ENCODE results near the gene INCA1. TPM values are rescaled to one million over a fixed set of nuclear protein-coding genes. Genes with fewer than 3 reads are reported as not detected.

INCA1 gene
- total and polyA plus RNA-seq, 2 of the 13 experiments (the other 11 are each of a cell fraction or from before 2014, with no cell fraction given), result 0.93 to 2.6 TPM

GRCh38 chr17:4986951-4987766 is 10.2 kb downstream of the INCA1 start, which contains the start of gene CAMTA2 (continued):
- no peak for TF ChIP-seq CEBPZ (IDR thresholded peaks at IDR 0.05; ENCODE audit: low read length)
- TF ChIP-seq IKZF4 (CRISPR knock-in tag; IDR thresholded peaks at IDR 0.05; ENCODE audit: borderline replicate concordance, low read depth, not compliant biosample characterization), result peak; percentile 17
- TF ChIP-seq ZNF101 (CRISPR knock-in tag; IDR thresholded peaks at IDR 0.05; ENCODE audit: borderline replicate concordance, low read depth), result no peak
- peak; percentile 63 for TF ChIP-seq ZBTB14 (CRISPR knock-in tag; IDR thresholded peaks at IDR 0.05)
- TF ChIP-seq ZSCAN5A (CRISPR knock-in tag; IDR thresholded peaks at IDR 0.05; ENCODE audit: borderline replicate concordance), result peak; percentile 63; the same call in 1 of the 2 replicates
- no peak for TF ChIP-seq ZBTB1 (CRISPR knock-in tag; IDR thresholded peaks at IDR 0.05; ENCODE audit: borderline replicate concordance)
- no peak for TF ChIP-seq MEF2D (CRISPR knock-in tag; IDR thresholded peaks at IDR 0.05)
- TF ChIP-seq RAD21 (CRISPR knock-in tag; IDR thresholded peaks at IDR 0.05), result peak; percentile 85
- peak; percentile 84; the same call in 1 of the 2 replicates for TF ChIP-seq ZC3H13 (CRISPR knock-in tag; IDR thresholded peaks at IDR 0.05)
- no peak for TF ChIP-seq ZNF550 (CRISPR knock-in tag; IDR thresholded peaks at IDR 0.05; ENCODE audit: borderline replicate concordance)
- TF ChIP-seq ZFAT (CRISPR knock-in tag; conservative IDR thresholded peaks at IDR 0.05), result peak; percentile 49; the same call in 1 of the 2 replicates
- peak; percentile 98 for TF ChIP-seq GMEB1 (CRISPR knock-in tag; IDR thresholded peaks at IDR 0.05; ENCODE audit: borderline replicate concordance)
- 0 out of 2 replicates have a peak, but pooled peaks have one; percentile 37 for TF ChIP-seq RFXANK (CRISPR knock-in tag; IDR thresholded peaks at IDR 0.05)
- no peak for TF ChIP-seq NFKBIZ (CRISPR knock-in tag; IDR thresholded peaks at IDR 0.05)
- TF ChIP-seq CREM (IDR thresholded peaks at IDR 0.05), result peak; percentile 64
- TF ChIP-seq CREM (CRISPR knock-in tag; IDR thresholded peaks at IDR 0.05), result no peak
- 0 out of 2 replicates have a peak, but pooled peaks have one; percentile 64 for TF ChIP-seq ZNF784 (CRISPR knock-in tag; IDR thresholded peaks at IDR 0.05; ENCODE audit: borderline replicate concordance)
- peak; percentile 71; the same call in 1 of the 2 replicates for TF ChIP-seq ZNF451 (CRISPR knock-in tag; IDR thresholded peaks at IDR 0.05)
- TF ChIP-seq IKZF1 (IDR thresholded peaks at IDR 0.05), result no peak
- TF ChIP-seq ZNF598 (CRISPR knock-in tag; IDR thresholded peaks at IDR 0.05; ENCODE audit: borderline replicate concordance), result 0 out of 2 replicates have a peak, but pooled peaks have one; percentile 20
- TF ChIP-seq ZNF589 (CRISPR knock-in tag; conservative IDR thresholded peaks at IDR 0.05), result peak; percentile 85

Measured in HepG2 (cell line).